CD4-positive, alpha-beta T cell treated with Interleukin-2 at 100 ng/mL for 4 hours (primary cell): ENCODE data around the gene PDIA2.
A peak's percentile ranks its signal among the peaks of the same experiment; 100 is the strongest.

Experiments used
- DNase-seq: peaks from one replicate; pipeline ENCODE4 v3.0.0-alpha.2; 2020; ENCODE audit warnings: low spot score

PDIA2 gene

DNA sequence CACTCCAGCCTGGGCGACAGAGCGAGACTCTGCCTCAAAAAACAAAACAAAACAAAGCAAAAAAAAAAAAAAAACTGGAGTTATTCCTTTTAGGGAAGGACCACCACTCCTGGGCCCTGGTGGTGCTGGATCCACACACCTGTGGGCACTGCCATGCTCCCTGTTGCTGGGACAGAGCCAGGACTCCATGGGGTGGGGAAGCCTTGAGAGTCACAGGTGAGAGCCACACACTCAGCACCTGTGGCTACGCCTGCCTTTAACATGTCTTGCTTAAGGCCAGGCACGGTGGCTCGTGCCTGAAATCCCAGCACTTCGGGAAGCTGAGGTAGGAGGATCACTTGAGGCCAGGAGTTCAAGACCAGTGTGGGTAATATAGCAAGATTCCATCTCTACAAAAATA lies 18.3 kb downstream of the PDIA2 start:
- no peak for DNase-seq

DNA sequence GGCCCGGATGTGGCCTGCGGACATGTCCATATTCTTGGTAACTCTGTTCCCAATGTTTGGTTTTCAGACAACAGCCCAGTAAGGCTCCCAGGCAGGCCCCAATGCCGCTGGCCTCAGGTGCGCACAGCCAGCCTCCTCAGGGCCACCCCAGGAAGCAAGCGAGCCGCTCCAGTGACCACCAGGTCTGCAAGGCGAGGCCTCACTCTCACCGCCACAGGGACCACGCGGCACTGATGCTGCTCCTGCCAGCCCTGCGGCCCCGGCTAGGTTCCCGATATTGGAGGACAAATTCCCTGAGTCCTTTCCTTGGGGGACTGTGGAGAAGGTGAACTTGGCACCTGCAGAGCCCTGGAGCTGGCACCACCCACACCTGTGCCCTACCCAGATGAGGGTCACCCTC lies 19.0 kb downstream of the PDIA2 start:
- no peak for DNase-seq

DNA sequence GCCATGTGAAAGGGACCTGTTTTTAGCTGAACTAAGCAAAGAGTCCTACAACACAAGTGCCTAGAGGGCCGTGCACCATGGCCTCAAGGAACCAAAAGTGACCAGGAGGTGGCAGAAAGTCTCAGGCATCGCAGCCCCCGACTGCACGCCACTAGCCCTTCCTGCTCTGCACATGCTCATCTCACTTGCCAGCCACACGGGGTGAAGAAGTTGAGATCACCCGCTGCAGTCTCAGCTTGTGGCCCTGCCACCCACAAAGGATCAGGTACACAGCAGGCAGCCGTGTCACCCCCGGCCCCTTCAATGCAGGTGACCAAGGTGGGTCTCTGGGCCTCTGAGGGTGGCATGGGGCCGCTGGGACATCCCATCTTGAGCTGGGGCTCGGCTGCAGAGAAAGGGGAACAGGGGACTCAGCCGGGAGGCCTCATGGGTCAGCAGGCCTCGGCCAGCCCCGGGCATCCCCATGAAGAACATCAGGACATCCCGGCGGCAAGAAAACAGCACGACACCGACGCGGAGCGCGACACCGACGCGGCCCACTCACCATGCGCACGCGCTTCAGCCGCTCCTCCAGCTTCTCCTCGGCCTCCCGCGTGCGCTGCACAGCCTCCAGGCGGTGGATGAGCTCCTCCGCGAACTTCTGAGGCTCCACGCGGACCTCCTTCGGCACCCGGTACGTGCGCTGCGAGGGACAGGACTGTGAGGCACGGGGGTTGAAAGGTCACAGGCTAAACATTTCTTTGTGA lies 21.0 kb downstream of the PDIA2 start:
- DNase-seq = no peak

DNA sequence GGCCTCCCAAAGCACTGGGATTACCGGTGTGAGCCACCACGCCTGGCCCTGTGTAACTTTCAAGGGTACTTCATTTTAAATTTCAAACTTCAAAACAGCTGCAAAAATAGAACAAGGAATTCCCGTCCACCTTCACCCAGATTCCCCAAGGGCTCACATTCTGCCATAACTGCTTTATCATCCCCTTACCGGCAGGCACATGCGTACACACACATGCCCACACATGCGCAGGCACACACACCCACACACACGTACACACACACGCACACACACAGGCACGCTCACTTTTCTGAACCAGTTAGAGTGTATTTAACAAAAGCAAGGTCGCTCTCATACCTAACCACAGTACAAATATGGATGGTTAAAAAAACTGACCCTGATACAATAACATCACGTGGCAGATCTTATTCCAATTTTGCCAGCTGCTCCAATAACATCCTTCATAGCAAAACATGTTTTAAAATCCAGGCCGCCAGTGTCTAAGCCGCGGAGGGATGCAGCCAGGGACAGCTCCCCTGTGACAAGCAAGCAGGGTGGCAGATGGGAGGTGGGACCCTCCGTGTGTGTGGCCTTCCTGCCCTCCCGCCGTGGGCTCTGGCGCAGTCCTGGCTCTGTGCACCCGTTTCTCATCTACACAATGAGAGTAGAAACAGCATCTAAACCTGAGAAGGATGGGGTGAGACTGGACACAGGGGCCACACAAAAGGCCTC lies 23.1 kb downstream of the PDIA2 start:
- DNase-seq = no peak

DNA sequence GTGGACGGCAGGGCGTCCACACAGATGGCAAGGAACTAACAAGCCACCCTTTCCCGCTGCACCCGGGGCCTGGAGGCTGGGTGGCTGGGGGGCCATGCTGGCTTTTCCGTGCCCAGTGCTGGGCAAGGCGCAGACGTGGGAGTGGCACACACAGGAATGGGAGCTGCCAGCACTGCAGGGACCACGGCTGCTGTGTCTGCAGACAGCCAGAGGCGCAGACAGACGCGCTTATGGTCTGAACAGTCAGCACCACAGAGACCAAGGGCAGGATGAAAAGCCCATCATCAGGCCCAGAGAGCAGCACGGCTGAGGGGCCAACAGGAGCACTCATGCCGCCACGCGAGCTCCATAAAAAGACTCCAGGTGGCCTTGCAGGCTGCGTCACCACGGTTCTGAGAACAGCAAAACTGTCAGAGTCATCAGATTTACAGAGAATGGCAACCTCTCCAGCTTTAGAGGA lies 24.0 kb downstream of the PDIA2 start:
- no peak for DNase-seq

DNA sequence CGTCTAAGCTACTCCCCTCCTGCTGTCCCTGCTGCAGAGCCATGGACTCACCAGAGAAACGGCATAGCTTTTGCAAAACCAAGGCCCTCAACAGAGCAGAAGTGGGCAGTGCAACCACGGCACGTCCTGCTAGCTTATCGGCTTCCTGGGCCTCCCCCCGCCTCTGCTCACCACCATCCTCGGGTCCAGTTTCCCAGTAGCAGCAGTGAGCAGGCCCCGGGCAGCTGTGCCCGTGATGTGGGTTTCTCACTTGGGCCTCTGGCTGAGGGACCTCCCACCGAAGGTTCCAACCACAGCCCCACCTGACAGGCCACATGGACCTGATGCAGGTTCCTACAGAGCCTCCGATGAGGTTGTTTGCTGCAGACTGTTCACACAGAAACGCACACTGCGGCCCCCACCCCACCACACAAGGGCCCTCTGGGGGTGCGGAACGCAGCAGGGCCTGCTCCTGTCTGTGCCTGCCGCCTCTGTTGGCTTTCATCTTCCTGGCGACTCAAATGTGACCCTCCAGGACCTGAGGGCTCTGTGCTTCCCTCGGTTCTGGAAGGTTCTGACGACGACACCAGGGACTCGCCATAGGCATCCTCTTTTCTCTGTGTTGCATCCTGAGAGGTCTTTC lies 24.8 kb downstream of the PDIA2 start:
- DNase-seq = no peak

DNA sequence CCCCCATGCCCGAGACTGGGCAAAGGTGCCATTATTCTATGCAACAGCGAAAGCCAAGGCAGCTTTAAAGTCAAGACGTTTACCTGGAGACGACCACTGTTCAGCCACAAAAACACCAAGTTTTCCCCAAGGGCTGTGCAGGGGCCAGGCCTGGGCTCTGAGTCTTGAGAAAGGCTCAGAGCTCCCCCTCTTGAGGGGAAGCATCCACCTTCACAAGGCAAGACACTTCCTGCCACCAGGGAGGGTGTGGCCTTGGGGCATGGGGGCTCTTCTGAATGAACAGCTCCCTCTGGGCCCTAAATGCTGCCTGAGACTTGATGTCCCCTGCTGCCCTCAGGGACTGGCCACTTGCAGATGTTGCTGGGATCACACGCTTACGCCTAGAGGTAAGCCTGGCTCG lies 26.5 kb downstream of the PDIA2 start:
- no peak for DNase-seq

DNA sequence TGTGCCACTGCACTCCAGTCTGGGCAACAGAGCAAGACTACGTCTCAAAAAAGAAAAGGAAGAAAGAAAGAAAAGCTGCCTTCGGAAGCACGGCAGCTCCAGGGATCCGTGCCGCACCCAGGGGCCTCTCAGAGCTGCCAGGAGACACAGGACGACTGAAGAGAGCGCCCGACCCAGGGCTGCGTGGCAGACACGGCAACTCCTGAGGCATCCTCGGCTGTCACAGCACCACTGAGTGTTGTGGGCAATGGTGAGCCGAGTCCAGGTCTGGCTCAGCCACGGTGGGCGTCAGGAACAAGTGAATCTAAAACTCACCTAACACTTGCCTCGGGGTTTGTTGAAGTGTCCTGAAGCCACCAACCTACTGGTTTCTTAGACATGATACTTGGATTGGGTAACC lies 28.8 kb downstream of the PDIA2 start:
- no peak for DNase-seq

DNA sequence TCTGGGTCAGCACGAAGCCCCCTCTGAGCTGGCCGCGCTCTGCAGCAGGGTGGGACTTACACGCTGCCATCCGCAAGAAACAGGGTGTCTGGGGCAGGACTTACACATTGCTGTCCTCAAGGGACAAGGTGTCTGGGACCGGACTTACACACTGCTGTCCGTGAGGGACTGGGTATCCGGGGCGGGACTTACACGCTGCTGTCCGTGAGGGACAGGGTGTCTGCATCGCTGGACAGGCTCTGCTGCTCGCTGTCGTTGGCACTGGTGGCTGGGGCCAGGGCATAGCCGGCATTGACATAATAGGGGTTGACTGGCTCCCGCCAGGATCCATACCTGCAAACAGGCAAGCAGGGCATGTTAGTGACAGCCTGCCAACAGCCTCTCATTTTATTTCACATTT lies 31.4 kb downstream of the PDIA2 start:
- no peak for DNase-seq

DNA sequence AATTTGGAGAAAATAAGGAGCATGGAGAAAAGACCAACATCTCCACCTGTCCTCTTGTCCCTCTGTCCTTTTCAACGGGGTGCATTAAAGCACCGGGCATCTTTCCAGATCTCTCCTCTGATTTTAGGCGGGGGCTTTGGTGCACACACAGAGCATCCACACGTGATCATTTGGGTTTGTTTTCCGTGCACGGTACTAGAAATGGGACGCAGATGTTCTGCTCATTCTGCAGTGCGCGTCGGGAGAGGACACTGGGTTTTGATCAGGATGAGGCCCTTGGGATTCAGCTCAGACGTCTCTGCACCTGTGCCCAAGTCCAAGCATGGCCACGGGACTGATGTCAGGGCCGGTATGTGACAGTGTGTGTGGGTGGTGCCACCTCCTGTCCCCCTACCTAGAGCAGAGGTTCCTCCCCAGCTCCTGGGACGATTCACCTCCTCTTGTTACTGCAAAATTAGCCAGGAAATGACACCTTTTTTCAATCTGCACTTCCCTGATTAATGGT lies 31.9 kb downstream of the PDIA2 start:
- no peak for DNase-seq

DNA sequence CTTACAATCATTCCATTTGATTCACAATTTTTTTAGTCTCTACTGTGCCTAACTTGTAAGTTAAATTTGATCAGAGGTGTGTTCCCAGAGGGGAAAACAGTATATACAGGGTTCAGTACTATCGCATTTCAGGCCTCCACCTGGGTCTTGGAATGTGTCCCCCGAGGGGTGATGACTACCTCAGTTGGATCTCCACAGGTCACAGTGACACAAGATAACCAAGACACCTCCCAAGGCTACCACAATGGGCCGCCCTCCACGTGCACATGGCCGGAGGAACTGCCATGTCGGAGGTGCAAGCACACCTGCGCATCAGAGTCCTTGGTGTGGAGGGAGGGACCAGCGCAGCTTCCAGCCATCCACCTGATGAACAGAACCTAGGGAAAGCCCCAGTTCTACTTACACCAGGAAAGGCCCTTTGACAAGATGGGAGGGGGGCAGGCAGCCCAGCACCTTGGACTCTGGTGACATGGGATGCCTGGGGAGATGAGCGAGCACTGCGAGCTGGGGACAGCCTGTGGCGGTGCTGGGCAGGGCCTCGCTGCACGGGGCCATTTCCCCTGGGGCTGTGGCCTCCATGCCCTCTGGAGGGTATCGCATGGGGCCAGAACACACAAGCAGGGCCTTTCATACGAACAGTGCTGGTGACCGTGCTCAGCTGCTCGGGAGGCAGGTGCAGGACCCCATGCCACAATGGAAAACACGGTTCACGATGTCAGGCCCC lies 33.9 kb downstream of the PDIA2 start:
- no peak for DNase-seq

DNA sequence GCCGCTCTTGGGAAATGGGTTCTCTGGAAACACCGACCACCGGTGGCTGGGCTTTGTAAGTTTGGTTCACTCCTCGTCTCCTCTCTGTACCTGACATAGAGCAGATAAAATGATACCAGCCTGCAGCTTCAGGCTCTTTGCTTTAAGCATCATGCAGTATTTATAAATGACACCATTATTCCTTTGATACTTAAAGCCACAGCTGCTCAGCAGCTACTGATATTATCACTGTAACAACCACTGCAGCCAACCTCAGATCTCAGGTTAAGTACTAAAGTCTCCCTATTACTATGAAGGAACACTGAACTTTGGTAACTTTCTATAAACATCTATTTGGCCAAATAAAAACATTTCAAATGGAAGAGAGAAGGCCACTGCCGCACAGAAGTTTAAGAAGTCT lies 34.6 kb downstream of the PDIA2 start:
- DNase-seq = no peak

DNA sequence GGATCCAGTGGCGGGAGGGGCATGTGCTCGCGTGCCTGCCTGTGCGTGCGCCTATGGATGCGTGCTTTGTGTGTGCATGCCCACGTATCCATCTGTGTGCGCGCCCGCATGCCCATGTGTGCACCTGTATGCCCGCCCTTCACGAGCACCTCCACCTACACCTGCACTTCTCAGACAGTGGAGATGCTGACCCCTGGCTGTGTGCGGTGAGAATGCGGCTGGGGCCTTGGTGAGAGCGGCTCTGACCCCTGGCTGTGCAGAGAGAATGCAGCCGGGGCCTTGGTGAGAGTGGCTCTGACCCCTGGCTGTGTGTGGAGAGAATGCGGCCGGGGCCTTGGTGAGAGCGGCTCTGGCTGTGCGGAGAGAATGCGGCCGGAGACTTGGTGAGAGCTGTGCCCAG lies 35.7 kb downstream of the PDIA2 start:
- no peak for DNase-seq

DNA sequence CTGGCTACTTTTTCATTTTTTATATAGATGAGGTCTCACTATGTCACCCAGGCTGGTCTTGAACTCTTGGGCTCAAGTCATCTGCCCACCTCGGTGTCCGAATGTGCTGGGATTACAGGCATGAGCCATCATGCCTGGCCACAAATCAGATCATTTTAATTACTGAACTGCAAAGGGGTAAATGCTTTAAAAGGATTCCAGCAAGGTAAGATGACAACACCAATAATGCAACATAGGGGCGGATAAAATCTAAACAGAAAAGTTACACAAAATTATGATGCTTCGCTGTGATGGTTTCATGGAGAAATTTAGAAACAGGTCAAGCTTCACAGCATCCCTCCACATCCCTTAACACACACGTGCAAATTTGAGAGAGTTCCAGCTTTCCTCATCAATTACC lies 37.2 kb downstream of the PDIA2 start:
- DNase-seq = no peak

DNA sequence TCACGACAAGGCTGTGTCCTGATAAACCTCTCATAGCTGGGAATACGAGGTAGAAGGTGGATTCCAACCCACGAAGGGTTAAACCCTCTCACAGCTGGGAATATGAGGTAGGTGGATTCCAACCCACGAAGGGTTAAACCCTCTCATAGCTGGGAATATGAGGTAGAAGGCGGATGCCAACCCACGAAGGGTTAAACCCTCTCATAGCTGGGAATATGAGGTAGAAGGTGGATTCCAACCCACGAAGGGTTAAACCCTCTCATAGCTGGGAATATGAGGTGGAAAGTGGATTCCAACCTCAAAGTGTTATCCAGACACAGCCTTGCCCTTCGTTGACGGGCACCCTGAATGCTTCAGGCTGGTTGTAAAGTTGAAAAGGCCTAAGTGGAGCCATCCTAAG lies 38.6 kb downstream of the PDIA2 start:
- DNase-seq = no peak

DNA sequence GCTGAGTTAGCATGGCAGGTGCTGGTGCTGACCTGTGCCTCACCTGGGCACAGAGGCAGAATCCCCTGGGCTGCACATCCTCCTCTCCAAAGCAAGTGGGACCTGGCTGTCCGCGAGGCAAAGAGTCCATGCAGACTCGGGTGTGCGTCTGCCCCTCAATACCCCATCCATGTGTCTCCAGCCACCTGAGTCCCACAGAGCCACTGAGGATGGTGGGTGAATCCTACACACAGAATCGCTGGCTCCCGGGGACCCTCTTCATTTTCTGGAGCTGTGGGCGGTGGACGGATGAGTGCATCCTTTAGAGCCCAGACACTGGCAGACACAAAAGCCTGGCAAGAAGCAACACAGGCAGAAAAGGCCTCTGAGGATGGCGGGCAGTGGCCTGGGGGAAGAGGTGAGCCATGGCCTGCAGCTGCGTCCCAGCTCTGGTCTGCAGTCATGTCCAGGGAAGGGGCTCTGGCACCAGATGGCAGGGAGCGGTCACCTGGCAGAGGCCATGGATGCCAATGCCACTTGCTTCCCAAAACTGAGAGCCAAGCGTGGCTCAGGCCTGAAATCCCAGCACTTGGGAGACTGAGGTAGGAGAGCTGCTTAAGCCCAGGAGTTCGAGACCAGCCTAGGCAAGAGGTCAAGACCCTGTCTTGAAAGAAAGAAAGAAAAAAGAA lies 39.6 kb downstream of the PDIA2 start:
- no peak for DNase-seq

DNA sequence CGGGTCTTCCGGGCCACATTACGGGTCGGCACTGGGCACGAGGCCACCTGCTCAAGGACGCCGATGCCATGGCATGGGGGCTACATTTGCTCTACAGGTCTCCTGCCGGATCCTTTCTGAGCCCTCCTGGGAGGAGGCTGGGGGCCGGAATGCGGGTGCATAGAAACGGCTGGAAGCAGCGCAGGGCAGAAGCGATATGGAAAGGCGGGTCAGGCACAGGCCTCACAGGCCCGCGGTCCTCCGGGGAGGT lies 41.2 kb downstream of the PDIA2 start:
- DNase-seq = no peak

DNA sequence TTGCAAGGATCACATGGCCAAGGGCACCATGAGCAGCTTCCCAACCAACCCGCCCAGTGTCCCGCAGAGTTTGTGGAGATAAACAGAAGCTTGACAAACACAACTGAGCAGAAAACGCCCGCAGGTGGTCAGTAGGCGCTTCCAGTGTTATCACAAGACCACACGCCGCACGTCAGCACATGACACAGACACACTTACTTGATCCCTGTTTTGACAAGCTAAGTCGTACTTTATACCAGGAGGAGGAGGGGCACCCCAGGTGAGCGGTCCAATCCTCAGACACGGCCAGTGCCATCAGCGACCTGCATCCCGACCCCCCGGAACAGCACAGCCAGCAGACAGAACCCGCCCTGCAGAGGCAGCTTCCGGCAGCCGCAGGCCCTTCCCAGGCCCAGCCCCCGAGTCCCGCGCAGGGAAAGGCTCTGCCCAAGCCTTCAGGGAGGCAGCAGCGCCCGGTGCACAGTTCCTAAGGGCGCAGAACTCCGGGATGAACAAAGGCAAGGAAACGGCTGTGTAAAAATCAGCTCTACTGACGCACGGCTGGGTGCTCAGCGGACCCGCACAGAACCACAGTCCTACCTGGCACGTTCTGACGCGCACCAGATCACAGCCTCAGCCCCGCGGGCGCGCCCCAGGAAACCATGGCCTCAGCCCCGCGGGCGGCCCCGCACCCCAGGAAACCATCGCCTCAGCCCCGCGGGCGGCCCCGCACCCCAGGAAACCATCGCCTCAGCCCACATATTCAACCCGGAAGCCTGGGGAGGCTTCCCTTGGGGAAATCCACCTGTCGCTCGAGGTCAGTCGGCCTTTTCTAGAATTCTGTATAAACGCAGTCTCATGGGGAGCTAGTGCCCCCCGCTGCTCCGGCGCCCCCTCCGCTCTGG lies 41.7 kb downstream of the PDIA2 start:
- peak; percentile 70 for DNase-seq

DNA sequence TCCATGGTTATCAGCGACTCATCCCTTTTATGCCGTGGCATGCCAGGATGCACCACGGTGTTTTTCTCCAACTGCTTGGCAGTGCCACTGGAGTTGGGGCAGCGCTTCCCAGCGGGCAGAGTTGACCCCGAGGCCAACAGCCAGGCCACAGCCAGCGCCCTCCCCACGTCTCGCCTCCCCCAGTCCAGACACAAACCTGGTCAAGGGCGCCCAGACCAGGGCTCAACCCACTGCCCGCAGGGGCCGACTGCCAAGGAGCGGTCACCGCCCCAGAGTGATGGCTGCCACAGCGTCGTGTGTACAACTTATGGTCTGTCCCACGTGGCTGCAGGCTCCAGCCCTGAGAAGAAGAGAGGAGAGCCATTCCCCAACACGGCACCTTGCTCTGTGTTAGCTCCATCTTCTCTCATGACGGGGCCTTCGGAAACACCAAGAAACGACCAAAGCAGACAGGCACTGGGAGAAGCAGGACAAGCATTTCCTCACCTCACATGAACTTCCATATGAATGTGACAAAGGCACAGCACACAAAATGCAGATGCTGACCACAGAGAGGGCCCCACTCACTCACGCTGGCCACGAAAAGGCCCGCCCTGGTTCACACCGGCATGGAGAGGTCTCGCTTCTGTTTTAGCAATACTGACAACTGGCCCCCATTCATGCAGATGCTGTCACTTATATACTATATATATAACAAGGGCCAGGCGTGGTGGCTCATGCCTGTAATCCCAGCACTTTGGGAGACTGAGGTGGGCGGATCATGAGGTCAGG lies 42.6 kb downstream of the PDIA2 start:
- DNase-seq = no peak

DNA sequence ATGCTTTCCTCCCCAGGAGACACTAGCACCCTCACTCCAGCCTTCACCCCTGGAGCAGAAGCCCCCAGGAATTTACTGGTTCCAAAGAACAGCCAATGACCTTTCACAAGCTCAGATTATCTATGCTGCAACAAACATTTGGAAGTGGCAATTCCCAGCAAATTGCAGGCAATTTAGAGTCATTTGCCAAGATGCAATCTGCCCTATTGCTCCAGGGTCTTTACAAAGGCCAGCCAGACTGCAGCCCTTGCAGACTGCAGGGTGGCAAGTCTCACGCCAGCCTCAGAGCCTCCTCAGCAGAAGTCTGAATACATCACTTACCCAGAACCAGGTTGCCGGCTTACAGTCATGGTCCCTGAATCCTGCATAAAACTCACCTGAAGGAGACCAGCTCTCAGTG lies 47.8 kb downstream of the PDIA2 start:
- DNase-seq = no peak
